GM12865 (cell line): ENCODE results near the gene EID2B.

Experiments
- DNase-seq: peaks from one replicate; pipeline ENCODE4 v3.0.0; 2010; ENCODE audit warnings: low read depth
- H3K4me3 ChIP-seq: 2 replicates; pipeline ENCODE4 v1.5.1; 2011; ENCODE audit warnings: mild to moderate bottlenecking, low read depth, low read length, control low read depth
- CTCF ChIP-seq: IDR thresholded peaks from 2 replicates; pipeline ENCODE4 v1.5.1; 2011; ENCODE audit warnings: low read length, control low read depth, low read depth, inconsistent platforms; ENCODE audit not compliant: insufficient read depth; ENCODE audit errors: missing control alignments

EID2B gene

GRCh38 chr19:39501340-39501739 lies 31.3 kb downstream of the EID2B start:
- H3K4me3 ChIP-seq: no peak overlapping the region
- TF ChIP-seq CTCF: no peak
- DNase-seq: no peak

- no peak for TF ChIP-seq CTCF
- H3K4me3 ChIP-seq: no peak overlapping the region
- DNase-seq: no peak
These were observed 32.1 kb downstream of the EID2B start for GRCh38 chr19:39500543-39500942.

- H3K4me3 ChIP-seq: no peak overlapping the region
- no peak for TF ChIP-seq CTCF
- no peak for DNase-seq
These were observed 32.7 kb downstream of the EID2B start for GRCh38 chr19:39499932-39500331.

GRCh38 chr19:39498798-39499642 lies 33.6 kb downstream of the EID2B start, which contains the start of gene DLL3:
DLL3 (plus strand) TSS chr19:39498947; CDS start chr19:39498975, 28 bp downstream.
- H3K4me3 ChIP-seq: no peak within 1 kb of the TSS
- peak; percentile 24 for DNase-seq
- no peak for TF ChIP-seq CTCF

- no peak overlapping the region for H3K4me3 ChIP-seq
- DNase-seq: peak; percentile 59
- TF ChIP-seq CTCF: no peak
These were observed 34.5 kb downstream of the EID2B start for GRCh38 chr19:39497996-39498797.

- TF ChIP-seq CTCF: peak; percentile 34
These were observed 35.0 kb downstream of the EID2B start for GRCh38 chr19:39497701-39497995.

More at GRCh38 chr19:39497701-39497995, 35.0 kb downstream of the EID2B start:
- DNase-seq: no peak
- H3K4me3 ChIP-seq: no peak overlapping the region
